ES-I3 (cell line): ENCODE measurements around the gene HPCA.

Experiments used
- H3K36me3 ChIP-seq: 2 replicates; pipeline ENCODE4 v1.6.1; 2013; ENCODE audit warnings: mild to moderate bottlenecking, low read length, control low read depth, moderate library complexity; ENCODE audit not compliant: insufficient read depth
- H3K4me1 ChIP-seq: 2 replicates; pipeline ENCODE4 v1.6.1; 2013; ENCODE audit warnings: mild to moderate bottlenecking, control low read depth, low read length; ENCODE audit not compliant: insufficient read depth
- H3K9ac ChIP-seq: 2 replicates; pipeline ENCODE4 v1.6.1; 2013; ENCODE audit warnings: low read depth, mild to moderate bottlenecking, low read length, moderate library complexity
- H3K9me3 ChIP-seq: 2 replicates; pipeline ENCODE4 v1.6.1; 2013; ENCODE audit warnings: mild to moderate bottlenecking, low read length, moderate library complexity; ENCODE audit not compliant: control insufficient read depth, insufficient read depth

Gene HPCA

GRCh38 chr1:32939655-32940371, 53.5 kb downstream of the HPCA start:
- Histone ChIP-seq H3K36me3 (peaks cover 12% of the 10 kb centered on the region), H3K9ac (no peak overlapping the region), H3K4me1 (no peaks in the 10 kb centered on the region), H3K9me3 (no peaks in the 10 kb centered on the region)

DNA sequence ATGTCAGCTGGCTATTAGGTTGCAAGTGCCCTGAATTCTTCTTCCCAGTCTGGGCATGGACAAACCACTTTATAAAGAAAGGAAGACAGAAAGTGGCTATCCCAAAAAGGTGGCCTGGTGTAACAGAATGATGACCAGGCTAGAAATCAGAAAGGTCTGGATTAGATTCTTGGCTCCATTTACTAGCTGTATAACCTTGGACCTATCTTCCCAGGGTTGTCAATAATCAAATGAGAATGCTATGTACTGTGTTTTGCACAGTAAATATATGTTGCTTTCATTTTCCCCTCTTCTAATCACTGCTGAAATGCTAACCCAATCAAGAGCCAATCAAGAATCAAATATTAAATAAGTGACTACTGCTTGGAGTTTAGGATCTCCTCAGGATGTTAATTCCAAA, 57.9 kb downstream of the HPCA start:
- Histone ChIP-seq H3K36me3 (peaks cover 9% of the 10 kb centered on the region), H3K4me1 (no peaks in the 10 kb centered on the region), H3K9me3 (no peaks in the 10 kb centered on the region), H3K9ac (no peak overlapping the region)
